Bronchial epithelial cell (primary cell): ENCODE measurements around the gene DSCAM. TPM values are rescaled to one million over a fixed set of nuclear protein-coding genes. Genes with fewer than 3 reads are reported as not detected.
A peak's percentile ranks its signal among the peaks of the same experiment; 100 is the strongest.

Experiments
- DNase-seq: peaks from one replicate; pipeline ENCODE4 v3.0.0-alpha.2; 2010; ENCODE audit warnings: low read depth
- FAIRE-seq: peaks from 2 replicates; lab custom pipeline; 2011; peaks lifted over from hg19 to GRCh38; lab: Jason Lieb, UNC
- H3K27me3 ChIP-seq: 2 replicates; pipeline ENCODE4 v1.5.1; 2011; ENCODE audit warnings: low read length; ENCODE audit not compliant: control insufficient read depth, insufficient read depth
- H3K36me3 ChIP-seq: 2 replicates; pipeline ENCODE4 v1.5.1; 2011; ENCODE audit warnings: low read length; ENCODE audit not compliant: control insufficient read depth, insufficient read depth
- H3K4me3 ChIP-seq: 2 replicates; pipeline ENCODE4 v1.5.1; 2011; ENCODE audit warnings: mild to moderate bottlenecking, low read depth, low read length, control low read depth
- total RNA-seq: library from RNA; depleted of rRNA; stranded (reverse); fragments of >200 nt; gene quantifications from 2 replicates; pipeline ENCODE4 v1.2.1, GENCODE V29; 2014
- TF ChIP-seq, protein P1 (sequence below): IDR thresholded peaks from 2 replicates; pipeline ENCODE4 v1.5.1; 2011; ENCODE audit warnings: mild to moderate bottlenecking, moderate library complexity, low read length, control low read depth, inconsistent platforms; ENCODE audit not compliant: insufficient read depth, severe bottlenecking

Gene DSCAM
- total RNA-seq, 1 donor from 2014 or later = 0.53 TPM

DNA sequence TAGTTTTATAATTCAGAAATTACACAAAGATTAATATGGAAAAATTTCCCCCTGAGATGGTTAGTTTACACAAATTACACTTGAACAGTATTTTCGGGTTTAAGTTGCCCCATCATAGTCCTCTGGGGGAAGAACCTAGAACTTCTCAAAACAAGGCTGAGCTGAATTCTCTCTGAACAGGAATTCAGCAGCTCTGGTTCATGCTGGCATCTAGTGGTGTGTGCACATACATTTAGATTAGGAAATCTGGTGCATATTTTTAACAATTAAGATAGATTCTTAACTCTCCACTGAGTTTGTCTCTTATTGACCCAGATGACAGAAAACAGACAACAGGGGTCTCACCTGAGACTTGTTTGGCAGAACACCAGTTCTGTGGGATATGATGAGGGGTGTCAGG lies 410.7 kb downstream of the DSCAM start:
- DNase-seq (no peak), FAIRE-seq (no peak)
- Histone ChIP-seq H3K27me3 (no peaks in the 10 kb centered on the region), H3K4me3 (no peak overlapping the region), H3K36me3 (no peaks in the 10 kb centered on the region)
- TF ChIP-seq, protein P1, sequence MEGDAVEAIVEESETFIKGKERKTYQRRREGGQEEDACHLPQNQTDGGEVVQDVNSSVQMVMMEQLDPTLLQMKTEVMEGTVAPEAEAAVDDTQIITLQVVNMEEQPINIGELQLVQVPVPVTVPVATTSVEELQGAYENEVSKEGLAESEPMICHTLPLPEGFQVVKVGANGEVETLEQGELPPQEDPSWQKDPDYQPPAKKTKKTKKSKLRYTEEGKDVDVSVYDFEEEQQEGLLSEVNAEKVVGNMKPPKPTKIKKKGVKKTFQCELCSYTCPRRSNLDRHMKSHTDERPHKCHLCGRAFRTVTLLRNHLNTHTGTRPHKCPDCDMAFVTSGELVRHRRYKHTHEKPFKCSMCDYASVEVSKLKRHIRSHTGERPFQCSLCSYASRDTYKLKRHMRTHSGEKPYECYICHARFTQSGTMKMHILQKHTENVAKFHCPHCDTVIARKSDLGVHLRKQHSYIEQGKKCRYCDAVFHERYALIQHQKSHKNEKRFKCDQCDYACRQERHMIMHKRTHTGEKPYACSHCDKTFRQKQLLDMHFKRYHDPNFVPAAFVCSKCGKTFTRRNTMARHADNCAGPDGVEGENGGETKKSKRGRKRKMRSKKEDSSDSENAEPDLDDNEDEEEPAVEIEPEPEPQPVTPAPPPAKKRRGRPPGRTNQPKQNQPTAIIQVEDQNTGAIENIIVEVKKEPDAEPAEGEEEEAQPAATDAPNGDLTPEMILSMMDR = no peak

DNA sequence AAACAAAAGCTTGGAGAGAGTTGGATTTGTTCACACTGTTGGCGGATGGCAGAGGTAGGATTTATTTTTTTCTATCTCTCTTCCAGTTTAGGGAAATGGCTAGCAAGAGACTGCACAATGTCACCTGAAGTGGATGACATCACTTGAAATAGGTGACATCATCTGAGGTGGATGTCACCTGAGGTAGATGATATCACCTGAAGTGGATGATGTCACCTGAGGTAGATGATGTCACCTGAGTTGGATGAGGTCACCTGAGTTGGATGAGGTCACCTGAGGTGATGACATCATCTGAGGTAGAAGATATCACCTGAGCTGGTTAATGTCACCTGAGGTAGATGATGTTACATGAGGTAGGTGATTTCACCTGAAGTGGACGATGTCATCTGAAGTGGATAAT lies 413.4 kb downstream of the DSCAM start:
- DNase-seq (no peak), FAIRE-seq (no peak)
- Histone ChIP-seq H3K27me3 (no peaks in the 10 kb centered on the region), H3K36me3 (no peaks in the 10 kb centered on the region), H3K4me3 (no peak overlapping the region)
- TF ChIP-seq, protein P1 = no peak

DNA sequence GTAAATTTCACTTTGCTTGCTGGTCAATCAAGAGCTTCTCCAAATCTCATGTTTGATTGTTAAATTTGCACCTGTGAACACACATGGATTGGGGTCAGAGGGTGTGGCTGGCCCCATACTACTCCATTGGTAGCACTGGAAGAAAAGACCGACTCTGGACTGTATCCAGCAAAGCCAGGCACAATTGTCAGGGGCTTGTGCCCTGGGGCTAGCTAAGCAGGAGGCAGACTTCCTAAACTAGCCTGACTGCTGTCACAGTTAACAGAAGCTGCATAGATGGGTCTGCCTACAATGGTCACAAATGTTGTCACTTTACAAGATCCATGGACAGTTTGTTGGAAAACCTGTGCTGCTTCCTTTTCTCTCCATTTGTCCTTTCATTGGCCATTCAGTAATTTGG lies 421.0 kb downstream of the DSCAM start:
- FAIRE-seq = no peak
- H3K4me3 ChIP-seq = no peak overlapping the region

DNA sequence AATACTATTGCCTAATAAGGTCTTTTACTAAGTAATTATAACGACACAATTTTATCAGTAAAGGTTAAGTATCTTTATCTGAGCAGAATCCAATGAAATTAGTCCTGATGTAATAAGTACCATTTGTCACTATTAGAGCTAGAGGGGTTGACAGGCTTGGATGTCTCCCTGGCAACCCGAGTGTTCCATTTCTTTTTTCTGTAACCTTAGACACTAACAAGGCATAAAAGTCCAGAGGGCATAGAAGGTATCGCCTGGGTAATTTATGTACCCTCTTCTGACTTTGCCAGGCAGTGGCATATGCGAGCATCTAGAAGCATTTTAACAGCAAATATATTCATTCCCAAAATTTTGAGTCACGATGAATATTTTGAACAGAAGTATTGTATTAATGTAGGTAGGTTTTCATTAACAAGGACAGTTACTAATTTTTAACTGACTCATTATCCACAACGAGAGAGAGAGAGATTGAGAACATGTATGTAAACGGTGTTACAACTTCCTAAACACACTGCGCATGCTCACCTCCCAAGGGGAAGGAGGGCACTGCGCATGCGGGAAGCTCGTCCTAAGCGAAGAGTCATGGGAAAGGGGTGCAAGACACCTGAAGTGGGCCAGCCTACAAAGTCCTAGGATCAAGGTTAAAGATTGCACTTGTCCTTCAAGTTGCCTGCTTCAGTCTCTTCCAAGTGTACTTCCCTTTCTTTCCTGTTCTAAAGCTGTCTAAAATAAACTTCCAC lies 423.9 kb downstream of the DSCAM start:
- no peak for DNase-seq
- no peak for FAIRE-seq
- H3K27me3 ChIP-seq = no peaks in the 10 kb centered on the region
- TF ChIP-seq, protein P1 = no peak
- no peak overlapping the region for H3K4me3 ChIP-seq
- no peaks in the 10 kb centered on the region for H3K36me3 ChIP-seq

More for the DNA sequence above, 421.0 kb downstream of the DSCAM start:
- no peak for DNase-seq
- Histone ChIP-seq H3K27me3 (no peaks in the 10 kb centered on the region), H3K36me3 (no peaks in the 10 kb centered on the region)
- TF ChIP-seq, protein P1 = no peak

DNA sequence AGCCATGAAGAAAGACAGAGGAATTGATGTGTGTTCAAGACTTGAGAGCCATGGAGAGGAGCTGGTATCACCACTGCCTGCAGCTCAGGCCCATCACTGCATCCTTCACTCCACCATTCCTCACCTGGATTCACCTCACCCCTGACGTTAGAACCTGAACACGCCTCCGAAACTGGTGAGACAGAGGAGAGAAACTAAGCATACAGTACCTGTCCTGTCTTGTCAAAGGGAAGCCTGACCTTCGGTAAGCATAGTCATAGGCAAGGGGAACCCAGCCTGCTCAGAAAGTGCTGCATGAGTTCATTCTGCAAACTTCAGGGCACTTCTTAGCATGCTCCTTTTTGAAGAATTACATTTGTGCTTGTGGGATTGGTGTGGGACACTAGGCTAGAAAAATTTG lies 425.8 kb downstream of the DSCAM start:
- FAIRE-seq (no peak), DNase-seq (peak; percentile 80)
- H3K4me3 ChIP-seq = no peak overlapping the region
- TF ChIP-seq, protein P1 = no peak
- H3K36me3 ChIP-seq = no peaks in the 10 kb centered on the region
- H3K27me3 ChIP-seq = no peaks in the 10 kb centered on the region

DNA sequence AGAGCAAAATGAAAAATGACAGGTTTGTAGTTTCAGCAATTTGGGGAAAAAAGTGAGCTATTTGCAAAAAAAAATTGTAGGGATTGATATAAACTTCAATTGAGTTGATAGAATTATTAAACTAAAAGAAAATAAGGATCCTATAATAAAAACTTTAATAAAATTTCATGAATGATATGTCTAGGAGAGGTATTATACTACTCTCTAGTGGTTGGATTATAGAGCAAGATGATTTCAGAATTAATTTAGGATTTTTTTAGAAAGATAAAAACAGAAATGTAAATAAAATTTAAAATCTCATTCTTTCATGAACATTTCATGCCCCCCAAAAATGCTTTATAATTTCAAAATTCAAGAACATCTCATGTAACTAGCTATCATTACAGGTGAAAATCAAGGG lies 430.4 kb downstream of the DSCAM start:
- Histone ChIP-seq H3K4me3 (no peak overlapping the region), H3K36me3 (no peaks in the 10 kb centered on the region), H3K27me3 (no peaks in the 10 kb centered on the region)
- TF ChIP-seq, protein P1 = no peak
- DNase-seq = no peak
- no peak for FAIRE-seq
